Activated CD4-positive, alpha-beta T cell treated with anti-CD3 and anti-CD28 coated beads, Interleukin-2, amount 10 ng/mL, durations not matched to agents 24 days and 14 days (primary cell): ENCODE results near the gene MAP7D3. TPM values are rescaled to one million over a fixed set of nuclear protein-coding genes. Genes with fewer than 3 reads are reported as not detected.

ENCODE experiments used
- DNase-seq: peaks from one replicate; pipeline ENCODE4 v3.0.0; 2022
- H3K27ac Mint-ChIP-seq: one replicate; pipeline ENCODE4 v1.8.0; 2022; ENCODE audit warnings: mild to moderate bottlenecking, mixed read lengths
- H3K27me3 Mint-ChIP-seq: one replicate; pipeline ENCODE4 v1.8.0; 2022; ENCODE audit warnings: mixed read lengths
- H3K36me3 Mint-ChIP-seq: one replicate; pipeline ENCODE4 v1.8.0; 2022; ENCODE audit warnings: low read depth, mild to moderate bottlenecking, mixed read lengths
- H3K4me1 Mint-ChIP-seq: one replicate; pipeline ENCODE4 v1.8.0; 2021; ENCODE audit warnings: mixed read lengths
- H3K4me3 Mint-ChIP-seq: one replicate; pipeline ENCODE4 v1.8.0; 2022; ENCODE audit warnings: mild to moderate bottlenecking, moderate library complexity, mixed read lengths
- H3K9me3 Mint-ChIP-seq: one replicate; pipeline ENCODE4 v1.8.0; 2021; ENCODE audit warnings: mixed read lengths
- intact Hi-C: fragments of 100-400 bp; cut with micrococcal nuclease; formaldehyde crosslinking; loops from one replicate; pipeline ENCODE4 v1.15.1; 2023
- total RNA-seq: library from RNA; stranded (reverse); gene quantifications from 2 replicates; pipeline ENCODE4 v1.2.3, GENCODE V29; 2022

Gene MAP7D3
- total RNA-seq, 1 donor from 2014 or later = 26.7 TPM

- H3K4me3 Mint-ChIP-seq = peak overlapping the region; percentile 36
Measured at GRCh38 chrX:136227948-136228838, 23.0 kb downstream of the MAP7D3 start.

DNA sequence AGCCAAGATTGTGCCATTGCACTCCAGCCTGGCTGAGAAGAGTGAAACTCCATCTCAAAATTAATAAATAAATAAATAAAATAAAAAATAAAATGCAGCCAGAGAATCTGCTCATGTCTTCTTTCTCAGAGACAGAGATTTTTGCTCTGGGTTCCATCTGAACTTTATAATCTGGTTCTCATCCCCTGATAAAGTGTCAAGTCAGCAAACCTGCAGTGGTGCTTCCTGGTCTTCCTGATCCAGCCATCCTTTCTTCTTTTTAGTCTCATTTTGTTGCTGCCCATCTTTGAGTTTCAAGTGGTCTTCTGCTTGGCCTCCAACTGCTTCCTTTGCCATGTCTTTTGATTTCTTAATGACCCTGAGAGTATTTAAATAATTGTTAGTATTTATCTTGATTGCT, 24.1 kb downstream of the MAP7D3 start:
- Mint-ChIP-seq H3K9me3 (no peaks in the 10 kb centered on the region), H3K4me3 (no peak overlapping the region), H3K27ac (no peak overlapping the region), H3K27me3 (no peaks in the 10 kb centered on the region), H3K36me3 (peaks cover 53% of the 10 kb centered on the region), H3K4me1 (peaks cover 20% of the 10 kb centered on the region)
- DNase-seq = no peak
- intact Hi-C loops = loop anchor here (5.0 kb wide), 1 partner anchor 40 kb away; no protein-coding TSS in a partner anchor

More at GRCh38 chrX:136227948-136228838, 23.0 kb downstream of the MAP7D3 start:
- Mint-ChIP-seq H3K9me3 (no peaks in the 10 kb centered on the region), H3K27ac (peak overlapping the region; percentile 48), H3K4me1 (peaks cover 20% of the 10 kb centered on the region), H3K36me3 (peaks cover 50% of the 10 kb centered on the region), H3K27me3 (no peaks in the 10 kb centered on the region)
- peak; percentile 64 for DNase-seq
- intact Hi-C loops = loop anchor here (5.0 kb wide), 1 partner anchor 39 kb away; no protein-coding TSS in a partner anchor

- peaks cover 9% of the 10 kb centered on the region for H3K4me1 Mint-ChIP-seq
- no peaks in the 10 kb centered on the region for H3K9me3 Mint-ChIP-seq
- H3K27ac Mint-ChIP-seq = peak overlapping the region; percentile 13
- no peak for DNase-seq
- H3K4me3 Mint-ChIP-seq = no peak overlapping the region
- intact Hi-C loops = no loop called here
- H3K36me3 Mint-ChIP-seq = peaks cover 48% of the 10 kb centered on the region
- H3K27me3 Mint-ChIP-seq = no peaks in the 10 kb centered on the region
Measured at GRCh38 chrX:136221851-136222513, 29.2 kb downstream of the MAP7D3 start.

- peaks cover 9% of the 10 kb centered on the region for H3K4me1 Mint-ChIP-seq
- no peak overlapping the region for H3K27ac Mint-ChIP-seq
- intact Hi-C loops = no loop called here
- peak; percentile 9 for DNase-seq
- H3K27me3 Mint-ChIP-seq = no peaks in the 10 kb centered on the region
- H3K4me3 Mint-ChIP-seq = no peak overlapping the region
- no peaks in the 10 kb centered on the region for H3K9me3 Mint-ChIP-seq
- peaks cover 42% of the 10 kb centered on the region for H3K36me3 Mint-ChIP-seq
Measured at GRCh38 chrX:136220951-136221350, 30.2 kb downstream of the MAP7D3 start.

DNA sequence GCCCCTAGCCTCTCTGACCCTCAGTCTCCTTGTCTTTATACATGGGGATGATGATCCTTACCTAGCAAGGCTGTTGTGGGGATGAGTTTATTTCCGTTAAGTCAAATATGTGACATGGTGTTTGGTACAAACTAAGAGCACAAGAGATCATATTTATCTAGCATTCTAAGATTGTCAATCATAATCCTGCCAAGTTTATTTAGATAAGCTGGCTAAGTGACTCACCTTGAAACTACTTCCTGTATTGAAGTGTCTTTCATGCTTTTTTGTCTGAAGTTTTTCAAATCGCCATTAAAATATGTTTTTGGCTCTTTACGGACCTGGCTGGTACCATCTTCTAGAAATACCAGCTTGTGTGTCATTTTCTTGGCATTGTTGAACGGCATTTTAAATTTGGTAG, 30.7 kb downstream of the MAP7D3 start:
- Mint-ChIP-seq H3K9me3 (no peaks in the 10 kb centered on the region), H3K27me3 (no peaks in the 10 kb centered on the region), H3K27ac (no peak overlapping the region), H3K4me1 (peaks cover 9% of the 10 kb centered on the region), H3K4me3 (no peak overlapping the region), H3K36me3 (peaks cover 39% of the 10 kb centered on the region)
- DNase-seq = no peak
- intact Hi-C loops = no loop called here

- intact Hi-C loops = no loop called here
- peaks cover 35% of the 10 kb centered on the region for H3K36me3 Mint-ChIP-seq
- no peak overlapping the region for H3K4me3 Mint-ChIP-seq
- H3K27ac Mint-ChIP-seq = no peak overlapping the region
- peaks cover 9% of the 10 kb centered on the region for H3K4me1 Mint-ChIP-seq
- DNase-seq = no peak
- no peaks in the 10 kb centered on the region for H3K9me3 Mint-ChIP-seq
- H3K27me3 Mint-ChIP-seq = no peaks in the 10 kb centered on the region
Measured at GRCh38 chrX:136219893-136220292, 31.3 kb downstream of the MAP7D3 start.

- DNase-seq = no peak
- Mint-ChIP-seq H3K9me3 (no peaks in the 10 kb centered on the region), H3K27ac (no peak overlapping the region), H3K27me3 (no peaks in the 10 kb centered on the region), H3K4me3 (no peak overlapping the region), H3K36me3 (peaks cover 14% of the 10 kb centered on the region), H3K4me1 (peaks cover 5% of the 10 kb centered on the region)
- intact Hi-C loops = no loop called here
Measured at GRCh38 chrX:136215559-136215958, 35.6 kb downstream of the MAP7D3 start.

- H3K9me3 Mint-ChIP-seq = no peaks in the 10 kb centered on the region
- no peak for DNase-seq
- no peak overlapping the region for H3K4me3 Mint-ChIP-seq
- H3K36me3 Mint-ChIP-seq = peaks cover 15% of the 10 kb centered on the region
- intact Hi-C loops = no loop called here
- H3K27ac Mint-ChIP-seq = no peak overlapping the region
- H3K27me3 Mint-ChIP-seq = no peaks in the 10 kb centered on the region
- peaks cover 5% of the 10 kb centered on the region for H3K4me1 Mint-ChIP-seq
Measured at GRCh38 chrX:136214551-136214950, 36.6 kb downstream of the MAP7D3 start.

DNA sequence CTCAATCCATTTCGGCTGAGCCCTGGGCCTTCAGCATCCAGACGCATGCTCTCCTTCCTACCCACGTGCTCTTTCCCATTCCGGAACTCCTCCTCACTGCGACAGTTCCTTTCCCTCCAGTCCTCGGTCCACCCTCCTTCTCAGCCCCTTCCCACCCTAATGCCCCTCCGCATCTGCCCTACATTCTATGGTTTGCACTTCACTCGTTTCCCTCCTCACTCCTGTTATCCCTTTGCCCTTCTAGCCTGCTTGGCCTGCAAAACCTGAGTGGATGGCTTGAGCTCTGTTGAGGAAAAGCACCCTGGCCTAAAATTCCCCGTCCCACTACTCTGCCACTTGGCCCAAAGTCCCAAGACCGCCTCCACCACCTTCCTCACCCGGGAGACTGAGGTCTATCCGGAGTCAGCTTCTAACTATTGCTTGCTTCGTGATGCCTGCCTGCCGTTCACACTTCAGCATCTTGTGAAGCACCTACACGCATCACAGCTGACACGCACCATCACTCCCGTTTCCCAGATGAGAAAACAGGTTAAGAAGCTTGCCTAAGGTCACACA, 38.6 kb downstream of the MAP7D3 start:
- no peaks in the 10 kb centered on the region for H3K4me1 Mint-ChIP-seq
- no peak for DNase-seq
- H3K4me3 Mint-ChIP-seq = no peak overlapping the region
- peaks cover 8% of the 10 kb centered on the region for H3K36me3 Mint-ChIP-seq
- H3K9me3 Mint-ChIP-seq = no peaks in the 10 kb centered on the region
- no peaks in the 10 kb centered on the region for H3K27me3 Mint-ChIP-seq
- no peak overlapping the region for H3K27ac Mint-ChIP-seq
- intact Hi-C loops = no loop called here

- intact Hi-C loops = no loop called here
- DNase-seq = no peak
- Mint-ChIP-seq H3K4me3 (no peak overlapping the region), H3K9me3 (no peaks in the 10 kb centered on the region), H3K27ac (no peak overlapping the region), H3K36me3 (peaks cover 8% of the 10 kb centered on the region), H3K4me1 (no peaks in the 10 kb centered on the region), H3K27me3 (no peaks in the 10 kb centered on the region)
Measured at GRCh38 chrX:136211766-136212556, 39.2 kb downstream of the MAP7D3 start.

DNA sequence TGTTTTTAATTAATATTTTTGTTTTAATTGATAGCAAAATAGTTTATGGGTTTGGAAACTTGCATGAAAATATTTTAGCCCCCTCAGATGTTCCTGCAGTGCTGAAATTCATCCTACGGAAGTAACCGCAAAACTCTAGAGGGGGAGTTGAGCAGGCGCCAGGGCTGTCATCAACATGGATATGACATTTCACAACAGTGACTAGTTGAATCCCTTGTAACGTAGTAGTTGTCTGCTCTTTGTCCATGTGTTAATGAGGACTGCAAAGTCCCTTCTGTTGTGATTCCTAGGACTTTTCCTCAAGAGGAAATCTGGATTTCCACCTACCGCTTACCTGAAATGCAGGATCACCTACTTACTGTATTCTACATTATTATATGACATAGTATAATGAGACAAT, 40.4 kb downstream of the MAP7D3 start:
- H3K9me3 Mint-ChIP-seq = no peaks in the 10 kb centered on the region
- intact Hi-C loops = no loop called here
- no peak overlapping the region for H3K4me3 Mint-ChIP-seq
- no peak overlapping the region for H3K27ac Mint-ChIP-seq
- H3K27me3 Mint-ChIP-seq = no peaks in the 10 kb centered on the region
- no peaks in the 10 kb centered on the region for H3K4me1 Mint-ChIP-seq
- DNase-seq = no peak
- H3K36me3 Mint-ChIP-seq = peaks cover 8% of the 10 kb centered on the region

- Mint-ChIP-seq H3K4me3 (no peak overlapping the region), H3K36me3 (peaks cover 8% of the 10 kb centered on the region), H3K4me1 (no peaks in the 10 kb centered on the region), H3K9me3 (no peaks in the 10 kb centered on the region), H3K27me3 (no peaks in the 10 kb centered on the region), H3K27ac (no peak overlapping the region)
- DNase-seq = no peak
- intact Hi-C loops = no loop called here
Measured at GRCh38 chrX:136210243-136210642, 41.0 kb downstream of the MAP7D3 start.

DNA sequence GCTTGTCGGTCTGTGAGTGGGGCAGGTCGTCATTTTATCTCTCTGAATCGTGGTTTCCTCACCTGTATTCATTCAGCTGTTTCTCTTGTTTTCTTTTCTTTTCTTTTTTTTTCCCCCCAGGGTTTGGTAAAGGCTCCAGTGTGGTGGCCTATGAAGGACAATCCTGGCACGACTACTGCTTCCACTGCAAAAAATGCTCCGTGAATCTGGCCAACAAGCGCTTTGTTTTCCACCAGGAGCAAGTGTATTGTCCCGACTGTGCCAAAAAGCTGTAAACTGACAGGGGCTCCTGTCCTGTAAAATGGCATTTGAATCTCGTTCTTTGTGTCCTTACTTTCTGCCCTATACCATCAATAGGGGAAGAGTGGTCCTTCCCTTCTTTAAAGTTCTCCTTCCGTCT, 41.4 kb downstream of the MAP7D3 start:
- H3K4me1 Mint-ChIP-seq = peaks cover 4% of the 10 kb centered on the region
- H3K27me3 Mint-ChIP-seq = no peaks in the 10 kb centered on the region
- no peak overlapping the region for H3K27ac Mint-ChIP-seq
- DNase-seq = no peak
- H3K4me3 Mint-ChIP-seq = no peak overlapping the region
- intact Hi-C loops = loop anchor here (10.0 kb wide), 1 partner anchor 65 kb away; the partner anchor contains the start of gene FHL1
- H3K9me3 Mint-ChIP-seq = no peaks in the 10 kb centered on the region
- peaks cover 8% of the 10 kb centered on the region for H3K36me3 Mint-ChIP-seq
